SU-DHL-6 (cell line): Measurements from ENCODE around the gene TMPRSS4.

ENCODE experiments used
- H2AFZ ChIP-seq: fragments of 200-600 bp; sonication (generic); 2 replicates; pipeline ENCODE4 v1.6.1; 2014; ENCODE audit warnings: low read depth, mild to moderate bottlenecking, moderate library complexity, mixed read lengths, antibody characterized with exemption, low read length; ENCODE audit not compliant: severe bottlenecking
- H3F3A ChIP-seq: fragments of 200-600 bp; shearing (Covaris generic); 2 replicates; pipeline ENCODE4 v1.6.0; 2016; ENCODE audit warnings: antibody characterized with exemption, mild to moderate bottlenecking; ENCODE audit not compliant: insufficient read depth
- H3K27ac ChIP-seq: fragments of 200-600 bp; sonication (generic); 2 replicates; pipeline ENCODE4 v1.5.1; 2016; ENCODE audit warnings: low read depth, mild to moderate bottlenecking, low read length, moderate library complexity, mixed read lengths
- H3K27me3 ChIP-seq: fragments of 200-600 bp; sonication (generic), shearing (Covaris generic); 2 replicates; pipeline ENCODE4 v1.6.0; 2014; ENCODE audit warnings: mild to moderate bottlenecking, low read length
- H3K36me3 ChIP-seq: fragments of 200-600 bp; sonication (generic); 2 replicates; pipeline ENCODE4 v1.6.1; 2014; ENCODE audit warnings: mild to moderate bottlenecking, low read length, mixed read lengths
- H3K4me2 ChIP-seq: fragments of 300-600, 200-600 bp; shearing (Covaris generic), sonication (generic); 2 replicates; pipeline ENCODE4 v1.6.0; 2014; ENCODE audit warnings: low read length, low read depth, mild to moderate bottlenecking; ENCODE audit not compliant: poor library complexity, severe bottlenecking
- H3K4me3 ChIP-seq: fragments of 200-600 bp; sonication (generic); 2 replicates; pipeline ENCODE4 v1.5.1; 2014; ENCODE audit warnings: antibody characterized with exemption, low read length, mild to moderate bottlenecking, mixed read lengths; ENCODE audit not compliant: insufficient read depth, poor library complexity, severe bottlenecking
- H3K79me2 ChIP-seq: fragments of 200-600 bp; sonication (generic); 2 replicates; pipeline ENCODE4 v1.6.1; 2014; ENCODE audit warnings: mild to moderate bottlenecking, low read length, moderate library complexity; ENCODE audit not compliant: insufficient read depth
- H3K9ac ChIP-seq: fragments of 200-600 bp; sonication (generic); 2 replicates; pipeline ENCODE4 v1.7.0; 2014; ENCODE audit warnings: mild to moderate bottlenecking, low read length
- H3K9me2 ChIP-seq: fragments of 200-600 bp; sonication (generic); replicated peaks from 2 replicates; pipeline ENCODE4 v1.6.1; 2014; ENCODE audit warnings: low read length; ENCODE audit not compliant: insufficient read depth
- H3K9me3 ChIP-seq: fragments of 200-600 bp; sonication (generic); 2 replicates; pipeline ENCODE4 v1.6.1; 2014; ENCODE audit warnings: low read length, mixed read lengths; ENCODE audit not compliant: insufficient read depth
- H4K20me1 ChIP-seq: fragments of 200-600 bp; sonication (generic); 2 replicates; pipeline ENCODE4 v1.6.1; 2014; ENCODE audit warnings: low read depth, mild to moderate bottlenecking, antibody characterized with exemption, low read length, moderate library complexity, mixed read lengths
- CTCF ChIP-seq: fragments of 200-600 bp; sonication (generic); IDR thresholded peaks from one replicate; pipeline ENCODE4 v1.5.1; 2017; ENCODE audit warnings: antibody characterized with exemption, mild to moderate bottlenecking, low read length, moderate library complexity; ENCODE audit not compliant: insufficient read depth, poor library complexity, severe bottlenecking
- EZH2phosphoT487 ChIP-seq: fragments of 200-600 bp; sonication (generic), shearing (Covaris generic); conservative IDR thresholded peaks from 2 replicates; pipeline ENCODE4 v1.6.1; 2018; ENCODE audit warnings: mild to moderate bottlenecking, antibody characterized with exemption, low read length, moderate library complexity, mixed read lengths

The TMPRSS4 gene

DNA sequence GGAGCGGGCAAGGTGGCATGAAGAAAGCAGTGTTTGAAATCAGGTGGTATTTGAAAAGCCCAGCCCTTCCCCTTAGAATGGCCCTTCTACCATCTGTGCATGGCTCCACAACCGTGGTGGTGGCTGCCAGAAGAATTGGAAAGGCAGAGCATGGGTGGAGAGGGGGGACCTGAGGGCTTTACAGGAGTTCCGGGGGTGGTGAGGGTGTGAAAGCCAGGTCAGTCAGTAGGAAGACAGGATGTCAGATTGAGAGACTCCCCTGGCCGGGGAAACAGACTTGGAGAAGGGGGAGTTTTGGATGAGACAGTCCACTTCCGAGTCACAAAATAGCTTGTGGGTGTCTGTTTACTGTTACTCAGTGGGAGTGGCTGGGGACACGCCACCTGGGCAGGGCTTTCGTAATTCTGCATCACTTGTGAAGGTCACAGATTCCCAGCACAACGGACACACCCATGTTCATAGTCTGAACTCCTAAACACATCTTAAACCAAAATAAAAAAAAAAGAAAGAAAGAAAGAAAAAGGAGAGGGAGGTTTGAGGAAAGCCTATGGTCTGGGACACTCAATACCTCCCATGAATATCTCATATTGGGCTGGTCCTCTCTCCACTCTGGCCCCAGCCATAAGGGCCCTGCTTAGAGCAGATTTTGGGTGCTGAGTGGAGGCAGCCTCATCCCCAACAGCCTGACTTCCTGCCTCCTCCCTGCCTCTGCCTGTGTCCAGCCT, 34.3 kb downstream of the TMPRSS4 start:
- H3K27me3 ChIP-seq: no peaks in the 10 kb centered on the region; the same call in none of the 2 replicates
- H3K36me3 ChIP-seq: no peaks in the 10 kb centered on the region
- no peaks in the 10 kb centered on the region for H4K20me1 ChIP-seq
- no peak overlapping the region for H2AFZ ChIP-seq
- no peaks in the 10 kb centered on the region for H3K79me2 ChIP-seq
- H3K4me2 ChIP-seq: no peak overlapping the region
- H3F3A ChIP-seq: no peaks in the 10 kb centered on the region
- H3K9me2 ChIP-seq: no peaks in the 10 kb centered on the region
- H3K4me3 ChIP-seq: no peak overlapping the region
- no peak overlapping the region for H3K9ac ChIP-seq
- no peaks in the 10 kb centered on the region for H3K9me3 ChIP-seq
- TF ChIP-seq EZH2phosphoT487 (no peak), CTCF (no peak)
- H3K27ac ChIP-seq: no peak overlapping the region

- H3K27me3 ChIP-seq: no peaks in the 10 kb centered on the region; the same call in none of the 2 replicates
- no peaks in the 10 kb centered on the region for H3K79me2 ChIP-seq
- H3K4me3 ChIP-seq: no peak overlapping the region
- no peaks in the 10 kb centered on the region for H3F3A ChIP-seq
- TF ChIP-seq EZH2phosphoT487 (no peak), CTCF (no peak)
- no peak overlapping the region for H3K4me2 ChIP-seq
- no peaks in the 10 kb centered on the region for H3K36me3 ChIP-seq
- no peak overlapping the region for H2AFZ ChIP-seq
- no peaks in the 10 kb centered on the region for H3K9me3 ChIP-seq
- H3K9me2 ChIP-seq: no peaks in the 10 kb centered on the region
- H3K9ac ChIP-seq: no peak overlapping the region
- no peaks in the 10 kb centered on the region for H4K20me1 ChIP-seq
- H3K27ac ChIP-seq: no peak overlapping the region
These were observed 34.8 kb downstream of the TMPRSS4 start for GRCh38 chr11:118111744-118112035.

DNA sequence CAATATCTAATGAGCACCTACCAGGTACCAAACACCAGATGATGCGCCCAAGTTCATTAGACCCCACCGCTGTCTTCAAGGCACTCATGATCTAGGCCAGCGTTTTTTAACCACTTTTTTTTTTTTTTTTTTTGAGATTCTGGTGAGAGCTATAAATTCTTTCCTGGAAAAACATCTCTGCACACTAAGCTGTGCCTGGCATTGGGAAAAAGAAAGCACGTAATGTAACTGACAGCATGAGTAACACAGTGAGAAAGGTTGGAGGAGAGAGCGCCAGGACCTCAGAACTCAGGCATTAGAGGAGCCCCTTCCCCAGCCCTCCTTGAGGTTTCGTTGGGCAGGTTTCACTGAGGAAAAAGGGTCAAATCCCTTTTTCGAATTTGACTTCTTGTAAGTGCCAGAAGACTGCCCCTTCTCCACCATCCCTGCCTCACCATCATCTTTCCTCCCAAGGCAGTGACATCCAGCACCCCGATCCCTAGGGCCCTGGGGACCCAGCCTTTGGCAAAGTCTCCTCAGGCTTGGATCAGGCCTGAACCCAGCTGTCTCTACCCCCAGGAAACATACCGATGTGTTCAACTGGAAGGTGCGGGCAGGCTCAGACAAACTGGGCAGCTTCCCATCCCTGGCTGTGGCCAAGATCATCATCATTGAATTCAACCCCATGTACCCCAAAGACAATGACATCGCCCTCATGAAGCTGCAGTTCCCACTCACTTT, 36.0 kb downstream of the TMPRSS4 start:
- no peak overlapping the region for H2AFZ ChIP-seq
- no peak overlapping the region for H3K27ac ChIP-seq
- no peaks in the 10 kb centered on the region for H3K36me3 ChIP-seq
- no peak overlapping the region for H3K4me3 ChIP-seq
- H3K9ac ChIP-seq: no peak overlapping the region
- no peaks in the 10 kb centered on the region for H4K20me1 ChIP-seq
- H3F3A ChIP-seq: no peaks in the 10 kb centered on the region
- H3K9me2 ChIP-seq: no peaks in the 10 kb centered on the region
- no peaks in the 10 kb centered on the region for H3K79me2 ChIP-seq
- no peaks in the 10 kb centered on the region for H3K9me3 ChIP-seq
- no peaks in the 10 kb centered on the region; the same call in 1 of the 2 replicates for H3K27me3 ChIP-seq
- H3K4me2 ChIP-seq: no peak overlapping the region
- no peak for TF ChIP-seq CTCF
- no peak for TF ChIP-seq EZH2phosphoT487
